Posterior cingulate gyrus (tissue), 11 donors: ENCODE data around the gene RORC.
A peak's percentile ranks its signal among the peaks of the same experiment; 100 is the strongest.
"Not testable (repeated sequence)": the region's sequence is repeated elsewhere in the genome, so short reads cannot be mapped to it uniquely, and the experiment has no call there.

ENCODE experiments used
- DNase-seq, 10 donors: peaks; one replicate each; pipeline versions ENCODE4 v3.0.0 to v3.0.0-alpha.2; 2020 to 2021; ENCODE audit warnings: mixed read lengths in 3 of 10
- intact Hi-C: fragments of 100-400 bp; cut with DNase I; formaldehyde crosslinking; loops from one replicate; pipeline ENCODE4 v1.15.1; 2023

Gene RORC

DNA sequence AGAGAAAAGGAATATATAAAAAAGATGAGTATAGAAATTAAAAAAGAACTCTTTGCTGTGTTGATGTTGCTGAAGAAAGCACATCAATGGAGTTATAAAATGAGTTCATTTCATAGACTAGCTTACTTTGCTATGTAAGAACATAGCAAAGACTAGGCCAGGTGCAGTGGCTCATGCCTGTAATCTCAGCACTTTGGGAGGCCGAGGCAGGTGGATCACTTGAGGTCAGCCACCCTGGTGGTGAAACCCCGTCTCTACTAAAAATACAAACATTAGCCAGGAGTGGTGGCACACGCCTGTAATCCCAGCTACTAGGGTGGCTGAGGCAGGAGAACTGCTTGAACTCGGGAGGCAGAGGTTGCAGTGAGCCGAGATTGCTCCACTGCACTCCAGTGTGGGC is 49.6 kb downstream of the RORC start:
- DNase-seq, intact Hi-C loops: not testable (repeated sequence)

DNA sequence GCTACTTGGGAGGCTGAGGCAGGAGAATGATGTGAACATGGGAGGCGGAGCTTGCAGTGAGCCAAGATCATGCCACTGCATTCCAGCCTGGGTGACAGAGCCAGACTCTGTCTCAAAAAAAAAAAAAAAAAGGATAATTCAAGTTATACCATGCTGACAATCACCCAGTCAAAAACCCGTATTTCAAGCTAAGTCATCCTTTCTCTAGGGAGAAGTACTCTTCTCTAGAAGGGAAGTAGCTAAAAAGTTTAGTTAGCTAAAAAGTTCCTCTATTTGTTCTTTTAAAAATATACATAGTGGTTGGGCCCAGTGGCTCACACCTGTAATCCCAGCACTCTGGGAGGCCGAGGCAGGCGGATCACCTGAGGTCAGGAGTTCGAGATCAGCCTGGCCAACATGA is 50.9 kb downstream of the RORC start:
- intact Hi-C loops, DNase-seq: not testable (repeated sequence)

DNA sequence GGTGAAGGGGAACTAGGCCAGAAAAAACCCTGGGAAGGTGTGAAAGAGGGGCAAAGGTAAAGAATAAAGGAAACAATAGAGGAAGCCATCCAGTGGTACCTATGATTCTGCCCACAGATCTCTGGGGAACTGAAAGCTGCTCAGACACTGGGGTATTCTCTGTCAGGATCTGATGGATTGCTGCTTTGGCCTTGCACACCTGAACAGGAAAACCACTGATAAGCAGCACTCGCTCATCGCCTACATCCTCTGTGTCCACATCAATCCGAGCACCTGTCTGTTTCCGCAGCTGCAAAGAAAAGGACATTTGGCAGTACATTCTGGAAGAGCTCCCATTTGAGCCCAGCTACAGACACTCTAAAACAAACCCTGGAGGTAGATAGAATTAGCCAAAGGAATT is 51.8 kb downstream of the RORC start:
- intact Hi-C loops, result no loop called here
- peak in 1 of 10 donors; percentile 13 for DNase-seq

DNA sequence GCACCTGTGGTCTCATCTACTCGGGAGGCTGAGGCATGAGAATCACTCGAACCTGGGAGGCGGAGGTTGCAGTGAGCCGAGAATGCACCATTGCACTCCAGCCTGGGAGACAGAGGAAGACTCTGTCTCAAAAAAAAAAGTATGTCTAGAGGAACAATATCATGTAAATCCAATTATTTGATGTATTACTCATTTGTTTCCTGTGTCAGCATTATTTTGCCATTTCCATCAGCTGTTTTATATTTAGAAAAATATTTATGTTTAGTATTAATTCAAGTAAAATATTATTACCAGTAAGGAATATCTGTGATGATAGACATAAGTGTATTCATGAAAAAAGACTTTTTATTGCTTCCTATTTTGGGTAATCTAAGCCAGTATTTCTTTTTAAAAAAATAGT is 54.3 kb downstream of the RORC start:
- intact Hi-C loops, result no loop called here
- DNase-seq, result no peak

DNA sequence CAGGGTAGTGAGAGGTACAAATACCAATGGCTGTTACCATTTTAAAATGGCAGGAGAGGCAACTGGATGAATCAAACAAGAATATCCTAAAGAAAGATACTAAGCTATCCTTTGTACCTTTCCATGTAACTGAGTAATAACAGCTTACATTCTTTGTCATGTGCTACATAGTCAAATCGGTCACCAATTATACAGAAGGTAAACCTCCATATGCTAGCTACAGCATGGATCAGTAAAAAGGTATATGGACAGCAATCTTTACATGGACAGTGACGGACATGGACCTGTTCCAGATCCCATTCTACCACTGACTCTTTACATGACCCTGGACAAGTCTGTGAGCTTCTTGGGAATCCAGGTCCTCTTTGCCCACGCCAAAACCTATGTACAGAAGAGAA is 54.9 kb downstream of the RORC start:
- intact Hi-C loops, result no loop called here
- no peak for DNase-seq

- no peak for DNase-seq
- intact Hi-C loops, result no loop called here
Measured at GRCh38 chr1:151775894-151776664, 55.5 kb downstream of the RORC start.

DNA sequence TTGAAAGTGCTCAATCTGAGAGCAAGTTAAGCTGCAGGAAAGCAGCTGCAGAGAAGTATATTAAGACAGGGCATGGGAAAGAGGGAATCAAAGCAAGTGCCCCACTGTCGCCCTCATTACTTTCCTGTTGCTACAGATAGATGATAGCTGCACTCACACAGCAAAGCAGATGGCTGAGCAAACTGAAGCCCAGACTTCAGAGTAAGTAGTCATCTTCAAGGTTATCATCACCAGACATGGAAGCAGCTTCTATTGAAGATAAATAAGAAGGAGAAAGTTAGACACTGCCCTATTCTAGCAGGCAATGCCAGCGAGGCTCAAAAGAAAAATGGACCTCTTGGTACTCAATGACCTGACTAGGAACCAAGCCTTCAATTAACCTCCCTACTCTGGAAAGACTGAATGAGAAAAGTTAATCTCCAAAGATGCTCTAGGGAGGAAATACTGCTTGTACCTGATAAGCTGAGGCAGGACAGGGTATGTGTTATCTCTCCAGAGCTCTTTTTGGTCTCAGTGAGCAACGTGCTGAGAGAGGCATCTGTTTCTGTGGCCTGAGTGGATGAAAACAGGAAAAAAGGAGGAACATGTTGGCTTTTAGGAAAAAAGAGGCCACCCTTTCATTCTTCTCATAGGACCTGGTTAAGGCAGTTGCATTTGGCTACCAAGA is 57.2 kb downstream of the RORC start:
- intact Hi-C loops, result no loop called here
- no peak for DNase-seq

DNA sequence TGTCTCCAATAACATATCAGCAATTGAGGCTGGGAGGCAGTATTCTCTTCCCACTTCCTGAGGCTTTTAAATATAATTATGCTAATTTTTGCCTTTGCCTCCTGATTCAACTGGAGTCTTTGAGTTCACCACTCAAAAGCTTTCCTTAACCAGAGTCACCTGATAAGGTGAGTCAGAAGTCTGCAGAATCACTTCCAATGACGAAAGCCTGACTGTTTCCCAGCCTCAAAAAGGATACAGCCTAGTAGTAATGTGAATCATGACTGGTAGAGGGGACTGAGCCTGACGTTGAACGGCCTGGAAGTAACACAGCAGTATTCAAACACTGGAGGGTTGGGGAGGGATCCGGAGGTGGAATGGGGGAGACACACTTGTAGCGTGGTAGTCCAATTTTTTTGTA is 57.9 kb downstream of the RORC start:
- DNase-seq, result no peak
- intact Hi-C loops, result no loop called here

- DNase-seq, result peak in 1 of 10 donors; percentile 61
- intact Hi-C loops, result loop anchor here (10.0 kb wide), 1 partner anchor 66 kb away; the partner anchor contains the start of genes C2CD4D and RORC
Measured at GRCh38 chr1:151769270-151769669, 62.3 kb downstream of the RORC start.

- DNase-seq, result not testable (repeated sequence)
- intact Hi-C loops, result loop anchor here (10.0 kb wide), 1 partner anchor 66 kb away; the partner anchor contains the start of genes C2CD4D and RORC
Measured at GRCh38 chr1:151768351-151769066, 63.1 kb downstream of the RORC start.

DNA sequence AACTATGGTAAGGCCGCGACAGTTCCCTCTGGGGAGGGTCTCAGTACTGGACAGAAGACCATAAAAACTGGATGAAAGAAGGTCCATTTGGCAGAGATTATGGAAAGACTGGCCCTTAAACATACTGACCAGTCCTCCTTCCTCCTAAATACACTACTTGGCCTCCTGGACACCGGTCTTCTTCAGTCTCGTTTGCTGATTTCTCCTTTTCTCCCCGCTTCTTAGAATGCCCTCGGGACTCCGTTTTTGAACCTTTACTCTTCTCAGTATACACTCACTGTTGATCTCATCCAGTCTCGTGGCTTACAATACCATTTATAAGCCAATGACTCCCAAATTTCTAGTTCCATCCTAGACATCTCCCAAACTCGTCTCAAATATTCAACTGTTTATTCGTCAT is 67.6 kb downstream of the RORC start:
- intact Hi-C loops, result loop anchor here (2.0 to 10.0 kb wide), 2 partner anchors 27 to 71 kb away; partner anchors contain the start of genes C2CD4D, RORC and TDRKH

DNA sequence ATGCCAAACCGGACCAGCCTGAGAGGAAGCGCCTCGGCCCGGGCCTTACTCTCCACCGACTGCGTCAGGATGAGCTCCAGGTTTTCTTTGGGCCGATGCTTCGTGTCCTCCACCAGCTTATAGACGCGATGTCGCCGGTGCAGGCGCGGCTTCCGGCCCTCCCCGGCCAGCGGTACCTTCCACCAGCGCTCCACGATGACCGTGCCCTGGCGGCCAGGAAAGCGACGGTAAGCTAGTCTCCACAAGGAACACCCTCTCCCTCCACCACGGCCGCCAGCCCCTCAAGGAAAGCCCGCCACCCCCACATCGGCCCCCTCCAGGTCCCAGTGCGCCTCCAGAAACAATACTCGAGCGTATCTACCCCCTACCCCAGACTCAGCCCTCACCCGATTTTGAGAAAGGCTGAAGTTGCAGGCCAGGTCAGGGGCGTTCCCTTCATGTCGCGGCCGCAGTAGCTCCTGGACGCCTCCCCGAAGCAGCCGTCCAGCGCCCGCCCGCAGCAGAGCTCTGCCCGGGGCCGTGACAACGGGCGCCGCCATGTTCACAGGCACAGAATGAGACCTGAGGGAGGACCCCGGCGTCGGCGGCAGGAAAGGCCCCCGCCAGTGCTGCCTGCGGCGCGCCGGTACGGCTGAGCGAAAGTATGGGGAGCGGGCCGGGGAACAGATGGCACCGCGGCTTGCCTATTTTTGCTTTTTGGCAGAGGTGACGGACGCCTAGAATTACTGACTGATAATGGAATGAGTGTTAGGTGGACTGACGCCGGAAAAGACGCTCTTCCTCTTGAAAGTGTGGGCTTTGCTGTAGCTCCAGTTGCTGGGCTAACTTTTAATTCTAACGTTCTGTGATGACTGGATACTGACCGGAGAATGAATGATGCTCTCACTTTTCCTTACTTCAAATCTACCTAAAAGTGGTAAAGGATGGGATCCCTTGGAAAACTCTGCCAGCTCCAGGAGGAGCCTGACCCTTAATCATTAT is 68.4 kb downstream of the RORC start, which contains the start of gene MRPL9:
Gene MRPL9, minus strand, starts transcription at position 556 of the 981 bp plus-strand sequence. Its CDS starts 17 bp downstream, at position 539.
- intact Hi-C loops, result loop anchor here (2.0 to 10.0 kb wide), 2 partner anchors 28 to 72 kb away; partner anchors contain the start of genes C2CD4D, RORC and TDRKH
- peak; percentile 78 to 97 (median 85) for DNase-seq

More for the DNA sequence above, 67.6 kb downstream of the RORC start:
- no peak for DNase-seq

GRCh38 chr1:151760597-151761385 is 70.8 kb downstream of the RORC start:
- no peak for DNase-seq
- intact Hi-C loops, result loop anchor here (10.0 kb wide), 1 partner anchor 74 kb away; the partner anchor contains the start of genes C2CD4D and RORC

- intact Hi-C loops, result no loop called here
- no peak for DNase-seq
Measured at GRCh38 chr1:151759241-151759640, 72.4 kb downstream of the RORC start.

DNA sequence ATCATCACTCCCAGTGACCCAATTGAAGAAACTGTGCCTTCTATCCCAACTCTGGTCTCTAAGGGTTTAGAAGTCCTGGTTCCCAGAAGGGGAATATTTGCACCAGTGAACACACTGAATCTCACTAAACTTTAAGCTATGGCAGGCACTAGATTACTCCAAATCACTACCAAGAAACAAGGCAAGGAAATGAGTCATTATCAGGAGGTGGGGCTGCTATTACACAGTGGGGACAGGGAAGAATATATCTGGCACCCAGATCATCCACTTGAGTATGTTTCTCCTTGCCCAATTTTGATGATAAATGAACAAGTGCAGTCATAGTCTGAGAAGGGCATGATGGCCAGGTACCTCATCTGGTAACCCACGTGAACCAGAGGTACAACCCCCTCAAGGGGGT is 75.3 kb downstream of the RORC start:
- intact Hi-C loops, result no loop called here
- no peak for DNase-seq
